Measurements from ENCODE around the gene TRPV5. TPM values are rescaled to one million over a fixed set of nuclear protein-coding genes. Genes with fewer than 3 reads are reported as not detected.

Gene TRPV5
- total RNA-seq, 2 donors from 2014 or later, result not detected

DNA sequence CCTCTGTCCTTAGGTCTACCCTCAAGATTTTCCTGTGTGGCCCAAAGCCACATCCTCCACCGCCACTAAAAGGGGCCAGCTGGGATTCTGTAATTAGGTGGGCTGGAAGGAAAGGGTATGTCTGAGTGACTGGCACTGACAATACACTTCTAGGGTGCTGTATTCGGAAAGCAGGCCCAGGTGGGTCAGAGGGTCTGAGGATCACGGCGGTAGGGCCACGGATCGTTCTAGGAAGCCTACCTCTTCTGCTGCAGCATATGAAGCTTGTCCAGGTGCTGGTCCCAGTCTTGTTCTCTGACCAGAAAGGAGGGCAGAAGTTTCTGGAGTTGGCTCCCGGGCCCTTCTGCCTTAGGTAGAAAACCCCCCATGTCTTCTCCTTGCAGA, 462 bp downstream of the TRPV5 start:
- Histone ChIP-seq H3K4me3 (no peak overlapping the region), H3K36me3 (no peaks in the 10 kb centered on the region), H3K27me3 (no peaks in the 10 kb centered on the region), H3K9me3 (no peaks in the 10 kb centered on the region), H3K27ac (no peak overlapping the region), H3K9ac (ENCODE audit: low read depth in 2 of 2, low read length in 2 of 2) (no peak overlapping the region), H3K4me1 (no peaks in the 10 kb centered on the region)
- intact Hi-C loops (cut with DNase I), result no loop called here
- no peak for DNase-seq
- TF ChIP-seq, protein P1, sequence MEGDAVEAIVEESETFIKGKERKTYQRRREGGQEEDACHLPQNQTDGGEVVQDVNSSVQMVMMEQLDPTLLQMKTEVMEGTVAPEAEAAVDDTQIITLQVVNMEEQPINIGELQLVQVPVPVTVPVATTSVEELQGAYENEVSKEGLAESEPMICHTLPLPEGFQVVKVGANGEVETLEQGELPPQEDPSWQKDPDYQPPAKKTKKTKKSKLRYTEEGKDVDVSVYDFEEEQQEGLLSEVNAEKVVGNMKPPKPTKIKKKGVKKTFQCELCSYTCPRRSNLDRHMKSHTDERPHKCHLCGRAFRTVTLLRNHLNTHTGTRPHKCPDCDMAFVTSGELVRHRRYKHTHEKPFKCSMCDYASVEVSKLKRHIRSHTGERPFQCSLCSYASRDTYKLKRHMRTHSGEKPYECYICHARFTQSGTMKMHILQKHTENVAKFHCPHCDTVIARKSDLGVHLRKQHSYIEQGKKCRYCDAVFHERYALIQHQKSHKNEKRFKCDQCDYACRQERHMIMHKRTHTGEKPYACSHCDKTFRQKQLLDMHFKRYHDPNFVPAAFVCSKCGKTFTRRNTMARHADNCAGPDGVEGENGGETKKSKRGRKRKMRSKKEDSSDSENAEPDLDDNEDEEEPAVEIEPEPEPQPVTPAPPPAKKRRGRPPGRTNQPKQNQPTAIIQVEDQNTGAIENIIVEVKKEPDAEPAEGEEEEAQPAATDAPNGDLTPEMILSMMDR (IDR thresholded peaks at IDR 0.05), result no peak

DNA sequence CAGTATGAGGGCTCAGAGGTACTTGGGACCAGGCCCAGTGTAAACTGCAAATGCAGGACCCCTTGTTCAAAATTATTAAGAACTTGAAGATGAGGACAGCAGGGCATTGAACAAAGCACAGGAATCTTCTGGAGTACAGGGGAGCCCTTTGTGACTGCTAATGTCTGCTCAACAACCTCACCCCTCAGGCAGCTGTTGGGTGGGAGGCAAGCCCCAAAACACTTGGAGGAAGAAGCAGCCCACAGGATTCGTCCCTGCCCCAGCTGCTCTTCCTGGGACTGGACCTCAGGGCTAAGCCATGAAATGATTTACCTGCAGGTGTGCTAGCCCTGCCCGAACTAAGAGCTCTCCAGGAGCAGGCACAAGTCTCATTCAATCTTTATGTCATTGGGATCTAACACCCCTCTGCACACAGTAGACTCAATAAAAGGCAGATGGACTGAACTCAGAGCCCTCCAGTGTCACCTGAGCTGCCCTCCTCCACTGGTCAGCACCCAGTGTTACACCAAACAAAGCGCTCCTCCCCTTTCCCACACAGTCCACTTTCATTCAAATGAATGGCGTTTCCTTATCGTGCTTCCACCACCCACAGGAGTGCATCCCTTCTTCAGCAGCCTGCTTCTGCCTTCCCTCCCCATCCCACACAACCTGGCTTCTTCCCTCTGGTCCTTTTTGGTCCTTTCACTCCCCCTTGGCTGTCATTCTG, 1.0 kb downstream of the TRPV5 start:
- no peak overlapping the region for H3K27ac ChIP-seq
- no peak overlapping the region for H3K4me3 ChIP-seq
- TF ChIP-seq, protein P1 (IDR thresholded peaks at IDR 0.05), result no peak
- no peaks in the 10 kb centered on the region for H3K9me3 ChIP-seq
- intact Hi-C loops (cut with DNase I), result no loop called here
- no peak overlapping the region for H3K9ac ChIP-seq (ENCODE audit: low read depth in 2 of 2, low read length in 2 of 2)
- no peak for DNase-seq
- H3K36me3 ChIP-seq, result no peaks in the 10 kb centered on the region
- no peaks in the 10 kb centered on the region for H3K27me3 ChIP-seq
- no peaks in the 10 kb centered on the region for H3K4me1 ChIP-seq

DNA sequence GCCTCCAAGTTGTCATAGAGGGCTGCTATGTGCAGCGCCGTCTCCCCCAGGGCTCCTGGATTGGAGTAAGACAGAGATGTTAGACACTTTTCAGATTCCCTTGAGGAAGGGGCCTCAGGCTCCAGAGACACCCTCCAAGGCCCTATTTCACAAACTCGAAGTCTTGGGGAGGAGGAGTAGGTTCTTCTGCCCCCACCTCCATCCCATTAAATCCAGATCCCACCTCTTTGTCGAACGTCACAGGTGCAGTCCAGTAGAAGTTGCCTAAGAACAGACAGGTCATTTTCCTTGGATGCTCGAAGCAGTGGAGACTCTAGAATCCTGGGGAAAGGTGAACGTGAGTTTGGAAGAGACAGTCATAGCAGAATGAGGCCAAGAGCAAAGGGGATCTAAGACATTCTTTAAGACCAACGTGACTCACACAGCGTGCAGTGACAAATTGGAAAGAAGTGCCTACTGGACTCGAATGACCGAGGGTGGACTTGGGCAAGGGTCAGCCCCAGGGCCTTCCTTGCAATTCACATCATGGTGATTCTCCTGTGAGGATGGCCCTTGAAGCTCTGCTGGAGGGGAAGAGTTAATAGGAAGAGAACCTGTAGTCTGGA, 3.3 kb downstream of the TRPV5 start:
- TF ChIP-seq, protein P1 (IDR thresholded peaks at IDR 0.05), result no peak
- DNase-seq, result no peak
- H3K4me1 ChIP-seq, result no peaks in the 10 kb centered on the region
- H3K27ac ChIP-seq, result no peak overlapping the region
- H3K4me3 ChIP-seq, result no peak overlapping the region
- no peaks in the 10 kb centered on the region for H3K27me3 ChIP-seq
- intact Hi-C loops (cut with DNase I), result no loop called here
- H3K36me3 ChIP-seq, result no peaks in the 10 kb centered on the region
- H3K9ac ChIP-seq (ENCODE audit: low read depth in 2 of 2, low read length in 2 of 2), result no peak overlapping the region
- no peaks in the 10 kb centered on the region for H3K9me3 ChIP-seq

DNA sequence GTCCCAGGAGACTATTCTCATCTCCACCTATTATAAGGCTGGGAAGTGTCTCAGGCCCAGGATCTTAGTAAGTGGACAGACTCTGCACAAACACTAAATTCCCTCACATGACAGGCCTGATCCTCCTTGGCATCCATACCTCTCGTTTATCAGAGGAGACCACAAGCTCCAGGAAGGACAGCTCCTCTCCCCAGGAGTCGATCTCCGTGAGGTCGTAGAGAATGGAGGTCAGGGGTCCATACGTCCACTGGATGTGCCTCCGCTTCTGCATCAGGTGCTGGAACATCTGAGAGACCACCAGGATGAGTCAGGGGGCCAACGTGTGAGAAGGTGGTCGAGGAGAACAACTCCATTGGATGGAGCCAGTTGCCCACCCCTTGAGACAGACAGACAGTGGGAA, 5.6 kb downstream of the TRPV5 start:
- intact Hi-C loops (cut with DNase I), result no loop called here
- Histone ChIP-seq H3K36me3 (no peaks in the 10 kb centered on the region), H3K27ac (peak overlapping the region; percentile 32), H3K9ac (ENCODE audit: low read depth in 2 of 2, low read length in 2 of 2) (no peak overlapping the region), H3K4me1 (no peaks in the 10 kb centered on the region), H3K27me3 (no peaks in the 10 kb centered on the region), H3K9me3 (no peaks in the 10 kb centered on the region), H3K4me3 (no peak overlapping the region)
- TF ChIP-seq, protein P1 (IDR thresholded peaks at IDR 0.05), result no peak
- DNase-seq, result no peak

DNA sequence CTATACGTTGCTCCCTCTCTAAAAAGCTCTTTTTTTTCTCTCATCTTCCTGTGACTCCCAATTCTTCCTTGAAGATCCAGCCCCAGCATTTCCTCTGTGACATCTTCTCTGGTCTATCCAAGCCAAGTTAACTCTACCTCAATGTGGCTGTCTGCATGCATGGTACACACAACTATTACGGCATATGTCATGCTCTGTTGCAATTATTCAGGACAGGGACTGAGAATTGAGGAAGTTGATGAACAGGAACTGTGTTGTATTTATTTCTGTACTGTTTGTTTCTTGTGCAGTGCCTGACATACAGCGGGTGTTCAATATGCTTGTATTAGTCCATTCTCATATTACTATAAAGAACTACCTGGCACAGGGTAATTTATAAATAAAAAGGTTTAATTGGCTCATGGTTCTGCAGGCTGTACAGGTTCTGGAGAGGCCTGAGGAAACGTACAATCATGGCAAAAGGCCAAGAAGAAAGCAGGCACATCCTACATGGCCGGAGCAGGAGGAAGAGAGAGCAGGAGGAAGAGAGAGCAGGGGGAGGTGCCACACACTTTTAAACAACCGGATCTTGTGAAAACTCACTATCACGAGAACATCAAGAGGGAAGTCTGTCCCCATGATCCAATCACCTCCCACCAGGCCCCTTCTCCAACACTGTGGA, 6.3 kb downstream of the TRPV5 start:
- TF ChIP-seq, protein P1 (IDR thresholded peaks at IDR 0.05), result no peak
- DNase-seq, result no peak
- Histone ChIP-seq H3K9ac (ENCODE audit: low read depth in 2 of 2, low read length in 2 of 2) (no peak overlapping the region), H3K27me3 (no peaks in the 10 kb centered on the region), H3K4me1 (no peaks in the 10 kb centered on the region), H3K9me3 (no peaks in the 10 kb centered on the region), H3K4me3 (no peak overlapping the region), H3K36me3 (no peaks in the 10 kb centered on the region), H3K27ac (peak overlapping the region; percentile 32)
- intact Hi-C loops (cut with DNase I), result no loop called here
